Nephron progenitor cell (in vitro differentiated cells): Measurements from ENCODE around the gene CLRN3.

Experiments used
- DNase-seq: peaks from one replicate; pipeline ENCODE4 v3.0.0; 2021
- H3K27ac Mint-ChIP-seq: 2 replicates; pipeline ENCODE4 v1.8.0; 2021; ENCODE audit warnings: mild to moderate bottlenecking, moderate library complexity, mixed read lengths
- H3K27me3 Mint-ChIP-seq: 2 replicates; pipeline ENCODE4 v1.8.0; 2021; ENCODE audit warnings: mild to moderate bottlenecking, low read depth, mixed read lengths; ENCODE audit not compliant: poor library complexity
- H3K36me3 Mint-ChIP-seq: 2 replicates; pipeline ENCODE4 v1.8.0; 2021; ENCODE audit warnings: low read depth, mixed read lengths
- H3K4me1 Mint-ChIP-seq: 2 replicates; pipeline ENCODE4 v1.8.0; 2021; ENCODE audit warnings: mixed read lengths
- H3K4me3 Mint-ChIP-seq: 2 replicates; pipeline ENCODE4 v1.8.0; 2021; ENCODE audit warnings: mild to moderate bottlenecking, moderate library complexity, mixed read lengths
- H3K9me3 Mint-ChIP-seq: 2 replicates; pipeline ENCODE4 v1.8.0; 2021; ENCODE audit warnings: mild to moderate bottlenecking, moderate library complexity, mixed read lengths
- TF ChIP-seq, protein P1 (sequence below): fragments of 200-600 bp; sonication (generic); IDR thresholded peaks from 2 replicates; pipeline ENCODE4 v1.5.0; 2021; ENCODE audit warnings: antibody characterized with exemption

The CLRN3 gene

DNA sequence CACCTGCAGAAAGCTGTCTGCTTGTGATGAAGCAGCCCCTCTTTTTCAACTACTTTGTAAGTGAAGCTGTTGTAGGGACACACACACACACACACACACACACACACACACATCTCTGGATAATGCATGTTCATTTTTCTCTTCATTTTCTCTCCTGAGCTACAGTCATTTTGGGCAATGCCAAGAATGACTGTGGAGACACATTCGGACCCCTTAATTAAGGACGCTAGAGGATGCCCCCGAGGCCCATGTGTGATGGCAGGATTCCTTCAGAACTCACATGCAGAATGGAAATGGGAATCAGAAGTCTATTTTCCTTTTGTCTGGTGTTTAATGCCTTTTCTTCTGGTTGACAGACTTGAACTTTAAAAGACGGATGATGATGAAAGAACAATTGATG is 56.6 kb downstream of the CLRN3 start:
- Mint-ChIP-seq H3K27ac (no peak overlapping the region), H3K9me3 (peaks cover 11% of the 10 kb centered on the region), H3K27me3 (peaks cover 33% of the 10 kb centered on the region), H3K4me3 (no peak overlapping the region), H3K36me3 (no peaks in the 10 kb centered on the region), H3K4me1 (peaks cover 9% of the 10 kb centered on the region)
- no peak for DNase-seq
- TF ChIP-seq, protein P1, sequence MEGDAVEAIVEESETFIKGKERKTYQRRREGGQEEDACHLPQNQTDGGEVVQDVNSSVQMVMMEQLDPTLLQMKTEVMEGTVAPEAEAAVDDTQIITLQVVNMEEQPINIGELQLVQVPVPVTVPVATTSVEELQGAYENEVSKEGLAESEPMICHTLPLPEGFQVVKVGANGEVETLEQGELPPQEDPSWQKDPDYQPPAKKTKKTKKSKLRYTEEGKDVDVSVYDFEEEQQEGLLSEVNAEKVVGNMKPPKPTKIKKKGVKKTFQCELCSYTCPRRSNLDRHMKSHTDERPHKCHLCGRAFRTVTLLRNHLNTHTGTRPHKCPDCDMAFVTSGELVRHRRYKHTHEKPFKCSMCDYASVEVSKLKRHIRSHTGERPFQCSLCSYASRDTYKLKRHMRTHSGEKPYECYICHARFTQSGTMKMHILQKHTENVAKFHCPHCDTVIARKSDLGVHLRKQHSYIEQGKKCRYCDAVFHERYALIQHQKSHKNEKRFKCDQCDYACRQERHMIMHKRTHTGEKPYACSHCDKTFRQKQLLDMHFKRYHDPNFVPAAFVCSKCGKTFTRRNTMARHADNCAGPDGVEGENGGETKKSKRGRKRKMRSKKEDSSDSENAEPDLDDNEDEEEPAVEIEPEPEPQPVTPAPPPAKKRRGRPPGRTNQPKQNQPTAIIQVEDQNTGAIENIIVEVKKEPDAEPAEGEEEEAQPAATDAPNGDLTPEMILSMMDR: no peak

DNA sequence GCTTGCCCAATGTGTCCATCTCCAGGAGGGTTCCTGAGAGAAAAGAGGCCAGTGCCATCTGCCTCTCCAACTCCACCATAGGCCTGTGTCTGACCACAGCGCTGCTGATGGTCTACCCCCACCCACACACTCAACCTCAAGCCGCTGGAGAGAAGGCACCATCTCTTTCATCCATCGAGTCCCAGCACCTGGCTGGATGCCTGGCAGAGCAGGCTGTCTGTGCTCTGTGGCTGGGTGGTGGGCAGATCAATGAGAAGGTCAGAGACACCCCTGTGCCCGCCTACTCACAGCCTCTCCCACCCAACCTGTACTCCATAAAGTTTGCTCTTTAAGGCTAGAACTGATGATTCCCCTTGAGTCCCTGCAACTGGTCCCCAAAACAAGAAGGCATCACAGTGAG is 58.0 kb downstream of the CLRN3 start:
- H3K4me3 Mint-ChIP-seq: no peak overlapping the region

GRCh38 chr10:127834221-127834620 is 58.5 kb downstream of the CLRN3 start:
- TF ChIP-seq, protein P1: no peak
- no peak for DNase-seq
- peaks cover 34% of the 10 kb centered on the region for H3K27me3 Mint-ChIP-seq
- no peak overlapping the region for H3K4me3 Mint-ChIP-seq
- no peak overlapping the region for H3K27ac Mint-ChIP-seq
- H3K4me1 Mint-ChIP-seq: peaks cover 9% of the 10 kb centered on the region
- H3K36me3 Mint-ChIP-seq: no peaks in the 10 kb centered on the region
- H3K9me3 Mint-ChIP-seq: peaks cover 11% of the 10 kb centered on the region

More for the DNA sequence above, 58.0 kb downstream of the CLRN3 start:
- H3K27ac Mint-ChIP-seq: no peak overlapping the region
- peaks cover 28% of the 10 kb centered on the region for H3K27me3 Mint-ChIP-seq
- peaks cover 9% of the 10 kb centered on the region for H3K4me1 Mint-ChIP-seq
- H3K36me3 Mint-ChIP-seq: no peaks in the 10 kb centered on the region
- H3K9me3 Mint-ChIP-seq: peaks cover 11% of the 10 kb centered on the region
- TF ChIP-seq, protein P1: no peak
- no peak for DNase-seq

DNA sequence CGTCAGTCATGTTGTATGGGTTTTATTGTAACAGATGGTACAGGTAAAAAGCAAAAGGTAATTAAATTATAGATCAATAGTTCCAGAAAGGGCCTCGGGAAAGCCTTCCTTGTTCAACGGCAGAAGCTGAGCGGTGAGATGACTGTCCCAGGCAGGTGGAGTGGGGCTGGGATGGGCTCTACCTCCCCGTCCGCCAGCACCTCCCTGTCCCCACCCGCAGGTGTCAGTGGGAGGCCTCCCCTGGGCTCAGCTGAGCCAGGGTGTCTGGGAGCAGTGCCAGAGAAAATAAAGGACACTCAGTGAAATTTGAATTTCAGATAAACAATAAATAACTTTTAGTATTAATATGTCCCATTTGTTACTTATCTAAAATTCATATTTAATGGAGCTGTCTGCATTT is 58.9 kb downstream of the CLRN3 start:
- H3K4me1 Mint-ChIP-seq: peaks cover 9% of the 10 kb centered on the region

DNA sequence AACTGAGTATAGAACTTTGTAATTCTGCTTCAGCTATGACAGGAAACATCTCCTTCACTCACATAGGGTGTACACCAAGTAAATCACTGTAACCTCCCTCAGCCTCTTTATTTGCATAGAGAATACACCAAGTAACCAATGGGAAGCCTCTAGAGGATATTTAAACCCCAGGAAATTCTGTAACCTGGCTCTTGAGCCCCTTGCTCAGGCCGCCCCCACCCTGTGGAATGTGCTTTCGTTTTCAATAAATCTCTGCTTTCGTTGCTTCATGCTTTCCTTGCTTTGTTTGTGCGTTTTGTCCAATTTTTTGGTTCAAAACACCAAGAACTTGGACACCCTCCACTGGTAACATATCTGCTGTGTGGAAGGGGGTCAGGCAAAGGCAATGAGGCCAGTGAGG is 60.2 kb downstream of the CLRN3 start:
- H3K27ac Mint-ChIP-seq: no peak overlapping the region
- H3K27me3 Mint-ChIP-seq: peaks cover 32% of the 10 kb centered on the region
- DNase-seq: no peak
- H3K4me3 Mint-ChIP-seq: no peak overlapping the region
- TF ChIP-seq, protein P1: no peak
- H3K36me3 Mint-ChIP-seq: no peaks in the 10 kb centered on the region
- H3K4me1 Mint-ChIP-seq: peaks cover 9% of the 10 kb centered on the region
- H3K9me3 Mint-ChIP-seq: no peaks in the 10 kb centered on the region

More for the DNA sequence above, 58.9 kb downstream of the CLRN3 start:
- Mint-ChIP-seq H3K27me3 (peaks cover 35% of the 10 kb centered on the region), H3K36me3 (no peaks in the 10 kb centered on the region), H3K4me3 (no peak overlapping the region), H3K27ac (no peak overlapping the region), H3K9me3 (peaks cover 11% of the 10 kb centered on the region)
- TF ChIP-seq, protein P1: no peak
- DNase-seq: no peak

DNA sequence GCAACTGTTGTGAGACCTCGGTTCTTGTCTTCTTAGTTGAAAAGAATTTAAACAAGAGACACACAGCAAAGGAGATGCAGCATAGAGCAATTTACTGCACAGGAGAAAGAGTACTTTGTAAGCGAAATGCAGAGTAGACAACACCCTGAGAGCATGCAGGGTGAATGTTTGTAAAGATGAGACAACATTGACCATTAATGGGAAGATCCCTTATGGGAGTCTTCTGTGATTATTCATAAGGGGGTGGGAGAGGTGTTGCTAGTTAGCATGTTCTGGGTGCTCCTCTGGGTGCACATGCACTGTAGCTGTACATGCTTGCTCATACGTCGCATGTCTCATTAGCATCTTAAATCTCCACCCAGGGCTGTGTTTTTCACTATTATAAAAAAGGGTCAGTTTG is 62.3 kb downstream of the CLRN3 start:
- Mint-ChIP-seq H3K27me3 (peaks cover 20% of the 10 kb centered on the region), H3K27ac (no peak overlapping the region), H3K4me3 (no peak overlapping the region), H3K36me3 (no peaks in the 10 kb centered on the region), H3K4me1 (peaks cover 22% of the 10 kb centered on the region), H3K9me3 (no peaks in the 10 kb centered on the region)
- no peak for DNase-seq
- TF ChIP-seq, protein P1: no peak
